K562 (cell line): Measurements from ENCODE around the gene IBA57. TPM values are rescaled to one million over a fixed set of nuclear protein-coding genes. Genes with fewer than 3 reads are reported as not detected.

ENCODE experiments used
- BCLAF1 ChIP-seq, 2 experiments: fragments of 450-650 bp in 1 of 2; IDR thresholded peaks; 2 replicates each; pipeline ENCODE4 v1.6.1; 2011 to 2017; ENCODE audit warnings: low read depth in 2 of 2, antibody characterized with exemption in 1 of 2, borderline replicate concordance in 1 of 2, low read length in 1 of 2, mild to moderate bottlenecking in 1 of 2, mixed read lengths in 1 of 2; ENCODE audit not compliant: control insufficient read depth in 1 of 2
- CBX1 ChIP-seq: sonication (generic); IDR thresholded peaks from 2 replicates; pipeline ENCODE4 v1.6.1; 2016; ENCODE audit warnings: antibody characterized with exemption, low read depth, mild to moderate bottlenecking
- DEAF1 ChIP-seq: fragments of 450-650 bp; formaldehyde crosslinking; IDR thresholded peaks from 2 replicates; pipeline ENCODE4 v1.4.0; 2020; ENCODE audit warnings: mild to moderate bottlenecking, moderate library complexity
- DPF2 ChIP-seq: fragments of 450-650 bp; IDR thresholded peaks from 2 replicates; pipeline ENCODE4 v1.6.1; 2016
- FOSL1 ChIP-seq: fragments of 200-800 bp; sonication (Bioruptor generic); conservative IDR thresholded peaks from 2 replicates; pipeline ENCODE4 v1.6.1; 2016; ENCODE audit warnings: missing genetic modification characterization, missing compliant biosample characterization
- GATA2 ChIP-seq: sonication (generic); formaldehyde crosslinking; IDR thresholded peaks from 2 replicates; pipeline ENCODE4 v1.4.0; 2020; ENCODE audit warnings: mild to moderate bottlenecking, missing genetic modification reagents
- HDAC1 ChIP-seq, 2 experiments: fragments of 450-650 bp; IDR thresholded peaks; 2 replicates each; pipeline ENCODE4 v1.6.1; 2016 to 2017; ENCODE audit warnings: inconsistent platforms in 1 of 2, mild to moderate bottlenecking in 1 of 2, moderate library complexity in 1 of 2
- KLF13 ChIP-seq: fragments of 450-650 bp; IDR thresholded peaks from 2 replicates; pipeline ENCODE4 v1.6.1; 2016; ENCODE audit warnings: missing genetic modification characterization, low read depth, mild to moderate bottlenecking, missing compliant biosample characterization, moderate library complexity, borderline replicate concordance
- MBD2 ChIP-seq: sonication (generic); IDR thresholded peaks from 2 replicates; pipeline ENCODE4 v1.6.1; 2016; ENCODE audit warnings: low read depth, borderline replicate concordance
- MLX ChIP-seq, 2 experiments: fragments of 450-650 bp in 1 of 2; sonication (generic) in 1 of 2; formaldehyde crosslinking; conservative IDR thresholded peaks; 2 replicates each; pipeline versions ENCODE4 v1.4.0 to v1.8.1; 2020 to 2022; ENCODE audit warnings: mild to moderate bottlenecking in 1 of 2, missing genetic modification reagents in 1 of 2
- MYC ChIP-seq, 2 experiments: fragments of 250-450 bp in 1 of 2; sonication (Bioruptor Pico) in 1 of 2; IDR thresholded peaks; 2 replicates each; pipeline versions ENCODE4 v1.5.1 to v1.6.1; 2012 to 2021; ENCODE audit warnings: low read depth in 2 of 2, borderline replicate concordance in 1 of 2, improper control_type of control experiment in 1 of 2, low read length in 1 of 2, mild to moderate bottlenecking in 1 of 2, moderate library complexity in 1 of 2
- NR2C1 ChIP-seq, 2 experiments: fragments of 450-650 bp; IDR thresholded peaks; 2 replicates each; pipeline ENCODE4 v1.6.1; 2017; ENCODE audit warnings: mild to moderate bottlenecking in 2 of 2, antibody characterized with exemption in 1 of 2, inconsistent platforms in 1 of 2, missing compliant biosample characterization in 1 of 2, missing genetic modification characterization in 1 of 2
- SMAD4 ChIP-seq: fragments of 250-450 bp; sonication (Bioruptor Pico); conservative IDR thresholded peaks from 2 replicates; pipeline ENCODE4 v1.8.0; 2021; ENCODE audit warnings: inconsistent platforms, mild to moderate bottlenecking, moderate library complexity
- SMARCC2 ChIP-seq: fragments of 450-650 bp; IDR thresholded peaks from 2 replicates; pipeline ENCODE4 v1.6.1; 2017; ENCODE audit warnings: antibody characterized with exemption, moderate library complexity, mild to moderate bottlenecking, low read depth
- SREBF1 ChIP-seq: fragments of 150-350 bp; IDR thresholded peaks from 2 replicates; pipeline ENCODE4 v1.6.1; 2014; ENCODE audit warnings: antibody characterized with exemption, low read depth, low read length, borderline replicate concordance
- TFAM ChIP-seq: fragments of 250-450 bp; sonication (Bioruptor Pico); conservative IDR thresholded peaks from 2 replicates; pipeline ENCODE4 v1.5.0; 2021; ENCODE audit warnings: mild to moderate bottlenecking, moderate library complexity
- TRIM24 ChIP-seq, 2 experiments: fragments of 450-650 bp; IDR thresholded peaks; 2 replicates each; pipeline ENCODE4 v1.6.1; 2016
- ZNF584 ChIP-seq: fragments of 200-800 bp; sonication (Bioruptor generic); IDR thresholded peaks from 2 replicates; pipeline ENCODE4 v1.6.1; 2016; ENCODE audit warnings: low read depth, mild to moderate bottlenecking, missing genetic modification characterization, missing compliant biosample characterization
- ZNF766 ChIP-seq: fragments of 200-800 bp; sonication (Bioruptor generic); conservative IDR thresholded peaks from 2 replicates; pipeline ENCODE4 v1.6.1; 2016; ENCODE audit warnings: missing genetic modification characterization, missing compliant biosample characterization
- polyA plus RNA-seq, 8 experiments: library from polyadenylated mRNA; depleted of rRNA in 4 of 8; stranded (reverse) in 5 of 8; unstranded in 3 of 8; fragments of >200 nt; fragmentation: Nextera tagmentation in 2 of 8; fragmentation: Illumina TruSeq in 1 of 8; extraction: Ambion mirVana in 2 of 8; extraction: Trizol in 1 of 8; gene quantifications; 2 replicates each; pipeline versions ENCODE4 v1.2.1 to v1.2.3, GENCODE V29; 2011 to 2014; ENCODE audit warnings: inconsistent platforms in 1 of 8, missing spikeins in 1 of 8
- total RNA-seq, 7 experiments: library from RNA; depleted of rRNA in 6 of 7; stranded (reverse); fragments of >200 nt in 6 of 7; fragmentation: Illumina TruSeq in 2 of 7; extraction: Trizol in 2 of 7; gene quantifications; 2 replicates each; pipeline versions ENCODE4 v1.2.1 to v1.2.3, GENCODE V29; 2011 to 2021; ENCODE audit warnings: low replicate concordance in 1 of 7

Gene IBA57
- total and polyA plus RNA-seq, 9 of the 15 experiments (the other 6 are each of a cell fraction or from before 2014, with no cell fraction given) = 0.77 to 15.5 (median 2.7) TPM

GRCh38 chr1:228145463-228146416 lies 19.9 kb upstream of the IBA57 start (continued):
- TF ChIP-seq DEAF1 (CRISPR knock-in tag) (no peak), HDAC1 (IDR thresholded peaks at IDR 0.05) (peak in 1 of 2 experiments; percentile 97; a peak in 2 of 4 replicates), MYC (IDR thresholded peaks at IDR 0.05; ENCODE audit: low read depth, low read length) (0 out of 2 replicates have a peak, but pooled peaks have one; percentile 56), MYC (CRISPR knock-in tag; IDR thresholded peaks at IDR 0.05; ENCODE audit: borderline replicate concordance, low read depth) (no peak), SMAD4 (CRISPR knock-in tag) (peak; percentile 92), KLF13 (tag) (peak; percentile 46; the same call in 1 of the 2 replicates), MLX (CRISPR knock-in tag; conservative IDR thresholded peaks at IDR 0.05) (0 out of 4 replicates have a peak, but pooled peaks of 1 of the 2 experiments have one; percentile 23), SMARCC2 (peak; percentile 76), CBX1 (no peak), SREBF1 (no peak), MBD2 (peak; percentile 43; the same call in 1 of the 2 replicates), TRIM24 (IDR thresholded peaks at IDR 0.05) (peak; percentile 73 to 88), ZNF766 (CRISPR knock-in tag) (0 out of 2 replicates have a peak, but pooled peaks have one; percentile 33), ZNF584 (no peak), DPF2 (peak; percentile 96), GATA2 (CRISPR knock-in tag) (peak; percentile 93), FOSL1 (peak; percentile 27; the same call in 1 of the 2 replicates), TFAM (CRISPR knock-in tag) (no peak), BCLAF1 (IDR thresholded peaks at IDR 0.05; ENCODE audit: borderline replicate concordance in 1 of 2, control insufficient read depth in 1 of 2, low read depth in 2 of 2, low read length in 1 of 2) (no peak), NR2C1 (IDR thresholded peaks at IDR 0.05) (no peak), NR2C1 (tag; IDR thresholded peaks at IDR 0.05) (no peak; the same call in 1 of the 2 replicates)
